HS-27A (cell line): ENCODE results near the gene FBXL20.
"Not testable (repeated sequence)": the region's sequence is repeated elsewhere in the genome, so short reads cannot be mapped to it uniquely, and the experiment has no call there.

Experiments
- DNase-seq: peaks from one replicate; pipeline ENCODE4 v3.0.0-alpha.2; 2012; ENCODE audit warnings: low read depth, missing footprints

Gene FBXL20

DNA sequence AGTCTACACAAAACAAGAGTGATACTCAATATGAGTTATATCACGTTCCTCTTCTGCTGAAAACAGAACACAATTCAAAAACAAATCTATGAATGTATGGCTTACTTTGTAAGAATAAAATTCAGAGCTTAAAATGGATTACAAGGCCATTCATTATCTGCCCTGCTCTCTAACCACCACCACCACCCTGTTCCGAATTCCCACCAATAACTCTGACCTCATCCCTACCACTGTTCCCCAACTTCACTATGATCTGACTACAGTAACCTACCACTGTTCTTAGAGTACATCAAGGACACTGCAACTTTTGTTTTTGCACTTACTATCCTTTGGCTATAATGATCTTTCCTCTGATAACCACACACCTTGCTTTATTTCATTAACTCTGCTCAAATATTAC lies 21.3 kb downstream of the FBXL20 start:
- no peak for DNase-seq

DNA sequence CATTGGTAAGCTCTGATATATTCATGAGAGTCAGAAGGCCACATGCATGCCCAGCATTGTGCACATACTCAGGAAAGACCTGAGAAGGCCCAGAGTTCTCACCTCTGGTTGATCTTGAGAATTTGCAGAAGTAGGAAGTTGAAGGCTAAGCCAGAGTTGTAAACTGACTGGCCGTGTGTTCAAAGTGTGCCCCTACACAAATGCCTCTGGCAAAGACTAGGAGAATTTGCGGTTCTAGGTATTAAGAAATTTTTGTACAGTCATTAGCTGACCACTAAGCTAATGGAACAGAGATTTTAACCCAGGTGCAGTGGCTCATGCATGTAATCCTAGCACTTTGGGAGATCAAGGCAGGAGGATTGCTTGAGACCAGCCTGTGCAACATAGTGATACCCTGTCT lies 25.0 kb downstream of the FBXL20 start:
- DNase-seq = no peak

DNA sequence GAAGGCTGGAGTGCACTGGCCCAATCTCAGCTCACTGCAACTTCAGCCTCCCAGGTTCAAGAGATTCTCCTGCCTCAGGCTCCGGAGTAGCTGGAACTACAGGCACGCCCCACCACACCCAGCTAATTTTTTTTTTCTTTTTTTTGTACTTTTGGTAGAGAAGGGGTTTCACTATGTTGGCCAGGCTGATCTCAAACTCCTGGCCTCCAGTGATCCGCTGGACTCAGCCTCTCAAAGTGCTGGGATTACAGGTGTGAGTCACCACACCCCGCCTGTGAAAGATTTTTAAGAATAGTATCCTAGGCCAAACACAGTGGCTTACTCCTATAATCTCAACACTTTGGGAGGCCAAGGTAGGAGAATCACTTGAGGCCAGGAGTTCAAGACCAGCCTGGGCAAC lies 33.6 kb downstream of the FBXL20 start:
- not testable (repeated sequence) for DNase-seq

DNA sequence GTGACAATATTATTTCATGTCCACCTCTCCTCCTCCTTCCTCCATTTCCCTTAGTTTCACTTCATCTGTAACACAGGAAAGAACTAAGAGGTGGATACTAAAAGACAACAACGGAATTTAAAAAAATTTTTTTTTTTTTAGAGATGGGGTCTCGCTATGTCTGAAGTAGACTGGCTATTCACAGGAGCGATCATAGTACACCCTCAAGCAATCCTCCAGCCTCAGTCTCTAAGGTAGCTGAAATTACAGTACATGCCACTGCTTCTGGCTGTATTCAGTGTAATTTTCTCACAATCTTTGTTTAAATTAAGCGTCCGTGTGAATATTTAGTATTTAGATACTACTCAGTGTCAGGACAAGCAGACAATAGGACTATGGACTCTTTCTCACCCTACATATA lies 35.6 kb downstream of the FBXL20 start:
- no peak for DNase-seq

DNA sequence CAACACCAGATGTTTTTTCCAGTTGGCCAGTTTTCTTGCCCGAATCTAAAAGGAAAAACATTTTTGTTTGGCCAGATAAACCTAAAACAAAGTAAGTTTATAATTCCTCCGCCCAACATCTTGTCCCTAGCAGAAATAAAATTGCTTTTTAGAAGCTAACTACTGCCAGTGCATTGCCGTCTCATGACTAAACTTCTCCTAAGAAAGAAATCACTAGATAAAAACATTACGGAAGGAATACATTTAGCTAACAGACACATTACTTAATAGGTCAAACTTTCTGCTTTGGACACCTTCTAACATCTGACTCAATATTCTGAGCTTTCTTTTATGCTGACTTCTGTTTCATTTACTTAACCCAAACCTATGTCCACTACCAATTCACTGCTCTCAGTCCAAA lies 36.2 kb downstream of the FBXL20 start:
- DNase-seq = no peak

DNA sequence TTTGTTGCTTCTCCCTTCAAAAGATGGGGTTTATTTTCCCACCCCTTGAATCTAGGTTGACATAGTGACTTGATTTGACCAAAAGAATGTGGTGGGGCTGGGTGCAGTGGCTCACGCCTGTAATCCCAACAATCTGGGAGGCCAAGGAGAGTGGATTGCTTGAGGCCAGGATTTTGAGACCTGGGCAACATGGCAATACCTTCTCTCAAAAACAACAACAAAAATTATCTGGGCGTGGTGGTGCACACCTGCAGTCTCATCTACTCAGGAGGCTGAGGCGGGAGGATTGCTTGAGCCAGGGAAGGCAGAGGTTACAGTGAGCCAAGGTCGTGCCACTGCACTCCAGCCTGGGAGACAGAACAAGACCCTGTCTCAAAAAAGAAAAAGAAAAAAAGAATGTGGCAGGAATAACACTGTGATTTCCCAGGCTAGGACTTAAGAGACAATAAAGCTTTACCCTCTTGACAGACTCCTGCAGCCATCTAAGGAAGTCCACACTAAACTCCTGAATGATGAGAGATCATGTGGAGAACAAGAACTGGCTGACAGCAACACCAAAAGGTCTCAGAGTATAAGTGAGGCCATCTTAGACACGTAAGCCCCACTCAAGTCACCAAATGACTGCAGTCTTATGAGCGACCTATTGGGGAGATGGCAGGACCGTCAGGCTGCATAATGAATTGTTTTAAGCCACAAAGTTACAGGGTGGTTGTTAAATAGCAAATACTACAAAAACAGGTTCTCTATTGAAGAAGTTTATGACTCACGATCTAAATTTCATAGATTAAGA lies 37.0 kb downstream of the FBXL20 start:
- DNase-seq = no peak

DNA sequence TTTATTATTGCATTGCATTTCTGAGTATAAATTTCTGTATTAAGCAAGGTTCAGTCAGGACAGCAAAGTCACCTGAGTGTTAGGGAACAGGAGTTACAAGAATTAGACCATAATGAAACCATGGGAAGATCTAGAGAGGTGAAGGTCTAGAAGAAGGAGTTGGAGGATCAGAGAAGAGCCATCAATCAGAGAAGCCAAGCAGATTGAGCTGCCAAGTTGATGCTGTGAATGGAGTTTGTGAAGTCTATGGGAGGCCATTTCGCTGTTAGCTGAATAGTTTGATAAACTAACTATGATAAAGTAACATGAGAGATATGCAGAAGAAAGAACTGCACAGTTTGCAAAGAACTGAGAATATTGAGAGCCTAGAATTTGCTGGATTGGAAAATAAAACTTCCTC lies 40.4 kb downstream of the FBXL20 start:
- no peak for DNase-seq

DNA sequence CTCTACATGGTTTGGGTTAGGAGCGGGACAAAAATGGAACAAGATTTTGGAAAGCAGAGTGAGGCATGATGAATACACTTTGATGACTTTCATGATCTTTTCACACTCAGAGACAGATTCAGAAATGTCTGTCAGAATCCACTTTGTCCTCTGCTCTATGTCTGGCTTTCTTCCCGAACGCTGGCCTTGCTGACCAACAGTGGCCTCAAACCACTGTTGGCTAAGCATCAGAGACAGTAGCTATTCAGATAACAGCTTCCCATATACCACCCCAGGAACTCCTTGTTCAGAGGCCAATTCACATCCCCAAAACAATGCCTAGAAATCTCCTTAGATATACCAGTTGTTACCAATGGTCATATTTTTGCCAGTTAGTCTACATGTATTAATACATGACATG lies 40.9 kb downstream of the FBXL20 start:
- no peak for DNase-seq

DNA sequence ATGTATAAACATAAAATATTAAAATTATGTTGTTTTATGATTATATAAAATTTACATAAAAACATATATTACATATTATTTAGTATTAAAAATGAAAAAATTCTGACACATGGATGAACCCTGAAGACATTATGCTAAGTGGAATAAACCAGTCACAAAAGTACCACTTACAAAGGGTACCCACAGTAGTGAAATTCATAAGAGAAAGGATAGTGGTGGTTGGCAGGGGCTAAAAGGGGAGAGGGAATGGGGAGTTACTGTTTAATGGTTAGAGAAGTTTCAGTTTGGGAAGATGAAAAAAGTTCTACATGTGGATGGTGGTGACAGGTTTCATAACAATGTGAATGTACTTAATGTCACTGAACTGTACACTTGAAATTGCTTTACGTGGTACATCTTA lies 41.4 kb downstream of the FBXL20 start:
- DNase-seq = no peak

DNA sequence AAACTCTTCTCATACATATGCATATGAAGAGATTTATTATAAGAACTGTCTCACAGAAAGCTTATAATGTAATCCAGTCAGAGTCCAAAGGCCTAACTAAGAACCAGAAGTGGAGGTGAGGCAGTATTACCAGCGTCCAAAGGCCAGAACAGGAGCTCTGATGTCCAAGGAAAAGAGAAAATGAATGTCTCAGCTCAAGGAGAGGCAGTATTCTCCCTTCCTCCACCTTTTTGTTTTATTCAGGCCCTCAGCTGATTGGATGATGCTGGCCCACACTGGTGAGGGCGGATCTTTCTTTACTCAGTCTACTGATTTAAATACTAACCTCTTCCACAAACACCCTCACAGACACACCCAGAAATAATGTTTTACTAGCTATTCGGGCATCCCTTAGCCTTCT lies 43.4 kb downstream of the FBXL20 start:
- DNase-seq = no peak

DNA sequence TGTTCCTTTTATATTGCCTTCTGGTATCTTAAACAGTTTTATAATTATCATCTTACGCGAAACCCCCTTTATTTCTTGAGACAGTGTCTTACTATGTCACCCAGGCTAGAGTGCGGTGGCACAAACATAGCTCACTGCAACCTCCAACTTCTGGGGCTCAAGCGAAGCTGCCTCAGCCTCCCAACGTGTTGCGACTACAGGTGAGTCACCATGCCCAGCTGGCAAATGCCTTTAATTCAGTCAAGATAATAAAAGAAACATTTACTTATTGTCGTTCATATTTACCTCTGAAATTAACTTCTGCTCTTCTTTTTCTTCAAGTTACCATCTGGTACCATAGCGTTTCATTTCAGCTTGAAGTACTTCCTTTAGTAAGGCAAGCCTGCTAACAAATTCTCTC lies 43.9 kb downstream of the FBXL20 start:
- no peak for DNase-seq

DNA sequence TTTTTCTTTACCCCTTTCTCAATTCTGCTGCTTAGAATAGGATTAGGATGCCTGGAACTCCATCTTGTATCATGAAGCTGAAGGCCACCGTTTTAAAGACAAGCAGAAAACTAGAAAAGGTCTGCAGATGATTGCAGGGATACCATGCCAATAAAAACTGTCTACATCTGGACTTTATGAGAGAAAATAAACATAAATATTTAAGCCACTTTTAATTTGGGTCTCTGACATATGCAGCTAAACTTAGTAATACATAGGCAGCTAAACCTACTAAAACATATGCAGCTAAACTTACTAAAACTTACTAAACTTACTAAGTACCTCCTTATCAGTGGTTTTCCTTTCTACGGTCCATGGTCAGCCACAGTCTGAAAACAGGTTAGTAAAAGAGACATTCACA lies 48.4 kb downstream of the FBXL20 start:
- DNase-seq = no peak

DNA sequence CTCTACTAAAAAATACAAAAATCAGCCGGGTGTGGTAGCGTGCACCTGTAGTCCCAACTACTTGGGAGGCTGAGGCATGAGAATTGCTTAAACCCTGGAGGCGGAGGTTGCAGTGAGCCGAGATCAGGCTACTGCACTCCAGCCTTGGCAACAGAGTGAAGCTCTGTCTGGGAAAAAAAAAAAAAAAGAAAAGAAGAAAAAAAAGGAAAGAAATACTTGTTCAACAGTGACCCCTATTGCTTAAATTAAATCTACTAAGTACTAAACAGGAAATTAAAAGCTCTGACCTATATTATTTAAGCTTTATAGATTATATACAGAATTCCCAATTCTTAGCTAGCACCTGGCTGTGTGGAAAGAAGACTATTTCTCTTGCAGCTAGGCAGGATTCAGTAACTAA lies 48.9 kb downstream of the FBXL20 start:
- no peak for DNase-seq

DNA sequence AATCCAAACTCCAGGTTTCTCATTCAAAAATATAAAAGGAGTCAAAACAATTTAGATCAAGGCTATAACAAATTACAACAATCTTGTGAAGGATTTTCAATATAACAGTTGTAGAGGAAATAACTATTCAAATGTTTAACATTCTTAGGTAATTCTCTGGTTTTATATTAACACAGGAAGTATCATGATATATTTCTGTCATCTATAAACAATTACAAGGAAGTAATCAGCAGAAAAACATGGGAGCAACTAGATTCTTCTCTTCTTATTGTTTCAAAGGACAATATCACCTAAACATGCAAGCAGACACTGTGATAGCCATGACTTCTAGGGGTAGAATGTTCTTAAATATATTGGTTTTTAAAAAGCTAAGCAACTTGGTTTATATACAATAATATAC lies 49.9 kb downstream of the FBXL20 start:
- DNase-seq = no peak

DNA sequence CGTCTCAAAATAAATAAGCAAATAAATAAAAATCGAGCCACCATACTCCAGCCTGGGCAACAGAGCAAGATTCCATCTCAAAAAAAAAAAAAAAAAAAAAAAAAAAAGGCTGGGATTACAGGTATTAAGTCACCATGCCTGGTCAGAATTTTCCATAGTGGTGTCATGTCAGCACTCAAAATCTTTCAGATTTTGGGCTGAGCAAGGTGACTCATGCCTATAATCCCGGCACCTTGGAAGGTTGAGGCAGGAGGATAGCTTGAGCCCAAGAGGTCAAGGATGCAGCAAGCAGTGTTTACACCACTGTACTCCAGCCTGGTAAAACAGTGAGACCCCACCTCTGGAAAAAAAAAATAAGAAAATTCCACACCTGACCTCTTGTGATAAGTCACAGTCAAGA lies 52.2 kb downstream of the FBXL20 start:
- DNase-seq = no peak

DNA sequence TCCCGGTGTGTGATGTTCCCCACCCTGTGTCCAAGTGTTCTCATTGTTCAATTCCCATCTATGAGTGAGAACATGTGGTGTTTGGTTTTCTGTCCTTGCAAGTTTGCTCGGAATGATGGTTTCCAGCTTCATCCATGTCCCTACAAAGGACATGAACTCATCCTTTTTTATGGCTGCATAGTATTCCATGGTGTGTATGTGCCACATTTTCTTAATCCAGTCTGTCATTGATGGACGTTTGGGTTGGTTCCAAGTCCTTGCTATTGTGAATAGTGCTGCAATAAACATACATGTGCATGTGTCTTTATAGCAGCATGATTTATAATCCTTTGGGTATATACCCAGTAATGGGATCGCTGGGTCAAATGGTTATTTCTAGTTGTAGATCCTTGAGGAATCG lies 54.6 kb downstream of the FBXL20 start:
- not testable (repeated sequence) for DNase-seq

DNA sequence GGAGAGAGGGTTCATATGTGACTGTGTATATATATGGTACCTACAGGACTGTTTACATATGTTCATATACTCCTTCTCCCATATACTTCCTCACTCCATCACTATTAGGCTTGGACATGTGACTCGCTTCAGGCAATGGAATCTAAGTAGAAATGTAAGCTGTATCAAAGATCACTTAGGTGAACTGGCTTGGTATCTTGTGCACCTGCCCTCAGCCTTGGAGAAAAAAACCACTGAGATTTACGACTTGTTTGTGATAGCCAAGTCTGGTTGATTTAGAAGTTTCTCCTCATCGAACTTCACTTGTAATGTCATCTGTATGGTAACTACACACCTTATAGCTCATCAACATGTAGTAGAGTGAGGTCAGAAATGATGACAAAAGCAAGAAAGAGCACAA lies 59.9 kb downstream of the FBXL20 start:
- no peak for DNase-seq

DNA sequence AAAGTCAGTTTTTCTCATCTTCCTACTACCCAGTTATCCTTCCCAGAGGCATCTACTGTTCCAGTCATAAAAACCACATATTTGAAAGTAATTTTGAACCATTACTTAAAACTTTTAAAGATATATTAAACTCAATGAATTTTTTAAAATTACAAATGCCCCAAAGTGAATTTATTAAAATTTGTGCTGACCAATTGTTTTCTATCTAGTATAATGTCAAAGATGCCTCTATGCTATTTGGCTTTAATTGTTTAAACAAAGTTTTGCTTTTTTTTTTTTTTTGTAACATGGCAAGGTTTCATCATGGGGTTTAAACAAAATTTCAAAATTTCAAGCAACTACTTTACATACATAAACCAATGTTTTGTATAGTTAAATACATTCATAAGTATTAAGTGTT lies 60.7 kb downstream of the FBXL20 start:
- DNase-seq = no peak

DNA sequence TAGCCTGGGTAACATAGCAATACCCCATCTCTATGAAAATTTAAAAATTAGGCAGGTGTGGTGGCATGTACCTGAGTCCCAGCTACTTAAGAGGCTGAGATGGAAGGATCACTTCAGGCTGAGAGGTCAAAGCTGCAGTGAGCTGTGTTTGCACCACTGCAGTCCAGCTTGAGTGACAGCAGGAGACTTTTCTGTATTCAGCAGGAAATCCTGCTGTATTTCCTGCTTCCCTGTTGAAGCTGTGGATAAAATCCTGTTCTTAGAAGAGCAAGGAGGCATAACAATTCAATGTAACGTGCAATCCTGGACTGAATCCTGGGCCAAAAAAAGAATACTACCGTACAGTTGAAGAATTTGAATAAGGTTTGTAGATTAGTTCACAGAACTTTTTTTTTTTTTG lies 62.2 kb downstream of the FBXL20 start:
- DNase-seq = no peak

DNA sequence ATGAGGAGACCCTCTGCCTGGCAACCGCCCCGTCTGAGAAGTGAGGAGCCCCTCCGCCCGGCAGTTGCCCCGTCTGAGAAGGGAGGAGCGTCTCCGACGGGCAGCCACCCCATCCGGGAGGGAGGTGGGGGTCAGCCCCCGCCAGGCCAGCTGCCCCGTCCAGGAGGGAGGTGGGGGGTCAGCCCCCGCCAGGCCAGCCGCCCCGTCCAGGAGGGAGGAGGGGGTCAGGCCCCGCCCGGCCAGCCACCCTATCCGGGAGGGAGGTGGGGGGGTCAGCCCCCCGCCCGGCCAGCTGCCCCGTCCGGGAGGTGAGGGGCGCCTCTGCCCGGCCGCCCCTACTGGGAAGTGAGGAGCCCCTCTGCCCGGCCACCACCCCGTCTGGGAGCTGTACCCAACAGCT lies 63.8 kb downstream of the FBXL20 start:
- DNase-seq = not testable (repeated sequence)

DNA sequence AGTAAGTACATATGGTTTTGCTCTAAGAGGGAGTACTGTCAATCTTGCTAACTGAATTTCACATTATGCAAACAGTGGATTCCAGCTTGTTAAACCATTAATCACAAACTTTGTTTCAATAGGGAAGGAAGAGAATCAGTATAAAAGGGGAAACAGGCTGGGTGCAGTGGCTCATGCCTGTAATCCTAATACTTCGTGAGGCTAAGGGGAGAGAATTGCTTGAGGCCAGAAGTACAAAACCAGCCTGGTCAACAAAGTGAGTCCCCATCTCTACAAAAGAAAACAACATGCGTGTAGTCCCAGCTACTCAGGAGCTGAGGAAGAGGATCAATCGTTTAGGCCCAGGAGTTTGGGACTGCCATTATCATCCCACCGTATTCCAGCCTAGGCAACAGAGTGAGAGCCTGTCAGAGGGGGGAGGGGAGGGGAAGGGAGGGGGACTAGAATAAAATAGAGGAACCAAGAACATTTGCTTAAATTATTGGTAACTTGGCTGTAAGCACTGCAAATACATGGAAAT lies 65.7 kb downstream of the FBXL20 start:
- DNase-seq = no peak

DNA sequence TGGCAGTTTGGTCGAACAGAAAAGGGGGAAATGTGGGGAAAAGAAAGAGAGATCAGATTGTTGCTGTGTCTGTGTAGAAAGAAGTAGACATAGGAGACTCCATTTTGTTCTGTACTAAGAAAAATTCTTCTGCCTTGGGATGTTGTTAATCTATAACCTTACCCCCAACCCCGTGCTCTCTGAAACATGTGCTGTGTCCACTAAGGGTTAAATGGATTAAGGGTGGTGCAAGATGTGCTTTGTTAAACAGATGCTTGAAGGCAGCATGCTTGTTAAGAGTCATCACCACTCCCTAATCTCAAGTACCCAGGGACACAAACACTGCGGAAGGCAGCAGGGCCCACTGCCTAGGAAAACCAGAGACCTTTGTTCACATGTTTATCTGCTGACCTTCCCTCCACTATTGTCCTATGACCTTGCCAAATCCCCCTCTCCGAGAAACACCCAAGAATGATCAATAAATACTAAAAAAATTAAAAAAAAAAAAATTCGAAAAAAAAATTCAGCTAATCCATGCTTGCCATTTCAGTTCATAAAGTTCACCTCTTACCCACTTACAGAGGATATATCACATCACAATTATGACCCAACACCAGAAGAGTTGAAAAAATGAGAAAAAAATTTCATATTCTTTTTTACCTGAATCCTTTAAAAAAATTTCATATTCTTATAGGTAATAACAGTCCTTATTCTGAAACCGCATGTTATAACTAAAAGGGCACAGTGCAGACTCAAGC lies 67.2 kb downstream of the FBXL20 start:
- DNase-seq = not testable (repeated sequence)

DNA sequence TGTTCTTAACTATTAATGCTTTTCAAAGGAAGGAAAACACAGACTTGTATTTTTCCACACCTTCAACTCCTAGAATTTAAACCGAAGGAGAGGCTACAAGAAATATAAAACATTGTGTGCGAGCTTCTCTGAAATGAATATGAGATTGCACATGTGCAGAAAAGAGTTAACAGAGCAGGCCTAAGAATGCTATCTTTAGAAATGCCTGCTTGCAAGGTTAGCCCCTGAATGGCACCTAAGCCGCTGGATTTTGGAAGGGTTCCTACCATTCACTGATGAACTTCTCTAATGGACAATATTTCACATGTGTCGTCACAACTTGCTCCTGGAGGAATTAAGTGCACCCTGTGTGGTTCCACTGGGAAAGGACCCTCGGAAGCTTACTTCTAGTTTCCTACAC lies 69.3 kb downstream of the FBXL20 start:
- no peak for DNase-seq

DNA sequence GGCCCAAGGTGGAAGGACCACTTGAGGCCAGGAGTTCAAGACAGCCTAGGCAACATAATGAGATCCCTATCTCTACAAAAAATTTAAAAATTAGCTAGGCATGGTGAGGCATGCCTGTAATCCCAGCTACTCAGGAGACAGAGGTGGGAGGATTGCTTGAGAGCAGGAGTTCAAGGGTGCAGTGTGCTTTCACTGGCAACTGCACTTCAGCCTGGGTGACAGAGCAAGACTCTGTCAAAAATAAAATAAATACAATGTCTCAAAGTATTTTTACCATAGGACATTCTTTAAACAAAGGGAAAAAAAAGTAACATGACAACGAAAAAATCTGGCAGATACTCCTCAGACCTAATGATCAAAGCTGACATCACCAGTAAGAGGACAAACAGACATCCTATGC lies 72.6 kb downstream of the FBXL20 start:
- no peak for DNase-seq
